GM12892 (cell line): ENCODE data around the gene TMEM35B.

ENCODE experiments used
- POLR2A ChIP-seq: IDR thresholded peaks from 2 replicates; pipeline ENCODE4 v1.6.1; 2011; ENCODE audit warnings: low read depth, low read length, control low read depth
- POLR2AphosphoS5 ChIP-seq: IDR thresholded peaks from 2 replicates; pipeline ENCODE4 v1.6.1; 2011; ENCODE audit warnings: low read depth, low read length, control low read depth

- no peak for TF ChIP-seq POLR2A
- TF ChIP-seq POLR2AphosphoS5, result no peak
These were observed 14.3 kb downstream of the TMEM35B start for GRCh38 chr1:34970829-34971228.
